HL-60/S4 treated with retinoic acid at 250 ng/mL for 4 days and 3 days (cell line): Measurements from ENCODE around the gene MTX1.

ENCODE experiments used
- in situ Hi-C: fragments of 300-500 bp; cut with MboI; formaldehyde crosslinking; loops from 2 replicates; pipeline ENCODE4 v1.7.0; 2022; ENCODE audit warnings: low sequenced_read_pairs

Gene MTX1

DNA sequence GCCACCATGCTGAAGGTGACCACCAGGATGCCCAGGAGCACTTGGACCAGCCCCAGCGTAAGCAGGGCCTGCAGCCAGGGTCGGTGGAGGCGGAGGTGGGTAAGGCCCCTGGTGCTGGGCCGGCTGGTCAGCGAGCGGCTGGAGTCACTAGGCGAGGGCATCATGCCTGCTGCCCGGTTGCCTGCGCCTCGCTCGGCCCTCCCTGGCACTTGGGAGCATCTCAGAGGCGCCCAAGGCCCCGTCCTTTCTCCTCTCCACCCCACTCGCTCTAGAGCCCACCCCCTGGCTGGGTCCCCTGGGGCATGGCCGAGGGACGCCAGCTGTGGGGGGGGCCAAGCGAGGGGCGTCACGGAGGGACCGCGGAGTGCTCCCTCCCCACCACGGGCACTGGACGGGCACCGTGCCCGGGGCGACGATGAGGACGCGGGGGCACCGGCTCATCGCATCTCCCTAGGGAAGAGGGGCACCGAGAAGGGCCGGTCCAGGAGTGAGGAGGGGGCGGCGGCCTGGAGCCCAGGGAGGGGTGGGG is 46.3 kb downstream of the MTX1 start:
- in situ Hi-C loops: loop anchor here (10.0 kb wide), 1 partner anchor 330 kb away; no protein-coding TSS in a partner anchor

DNA sequence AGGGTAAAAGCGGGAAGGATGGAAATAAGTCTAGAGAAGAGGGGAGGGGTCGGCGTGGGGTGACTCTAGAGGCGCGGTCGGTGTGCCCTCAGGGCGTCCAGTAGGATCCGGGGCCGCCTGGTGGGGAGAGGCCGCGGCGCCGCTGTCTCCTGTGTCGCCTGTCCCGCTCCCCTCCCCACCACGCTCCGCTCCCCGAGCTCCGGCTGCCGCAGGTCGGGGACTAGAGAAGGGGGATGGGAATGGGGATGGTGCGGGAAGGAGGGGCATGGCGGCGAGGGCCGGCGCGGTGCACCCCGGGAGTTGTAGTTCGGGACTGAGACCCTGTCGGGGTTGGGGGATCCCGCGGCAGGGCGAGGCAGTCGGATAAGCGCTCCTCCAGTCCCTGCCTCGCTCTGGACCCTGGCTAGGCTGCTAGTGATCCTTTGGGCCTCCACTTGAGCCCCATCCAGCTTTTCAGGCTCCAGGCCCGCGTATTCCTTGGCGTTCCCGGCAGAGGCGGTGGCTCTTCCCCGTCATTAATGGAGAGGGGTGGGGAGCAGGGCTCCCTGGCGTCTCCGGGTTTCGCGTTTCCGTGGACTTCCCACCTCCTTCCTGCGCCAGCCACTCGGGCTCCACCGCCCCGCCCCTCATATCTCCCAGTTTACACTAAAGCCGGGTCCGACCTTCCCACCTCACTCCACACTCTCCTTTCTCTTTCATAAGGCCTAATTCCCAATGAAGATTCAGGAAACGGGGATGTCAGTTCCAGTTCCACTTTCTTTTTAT is 46.9 kb downstream of the MTX1 start, which contains the start of gene ENTREP3:
ENTREP3 (minus strand) TSS at position 241 of the 765 bp plus-strand sequence. CDS start 606 bp downstream, outside the sequence.
- in situ Hi-C loops: loop anchor here (10.0 kb wide), 1 partner anchor 329 kb away; no protein-coding TSS in a partner anchor

DNA sequence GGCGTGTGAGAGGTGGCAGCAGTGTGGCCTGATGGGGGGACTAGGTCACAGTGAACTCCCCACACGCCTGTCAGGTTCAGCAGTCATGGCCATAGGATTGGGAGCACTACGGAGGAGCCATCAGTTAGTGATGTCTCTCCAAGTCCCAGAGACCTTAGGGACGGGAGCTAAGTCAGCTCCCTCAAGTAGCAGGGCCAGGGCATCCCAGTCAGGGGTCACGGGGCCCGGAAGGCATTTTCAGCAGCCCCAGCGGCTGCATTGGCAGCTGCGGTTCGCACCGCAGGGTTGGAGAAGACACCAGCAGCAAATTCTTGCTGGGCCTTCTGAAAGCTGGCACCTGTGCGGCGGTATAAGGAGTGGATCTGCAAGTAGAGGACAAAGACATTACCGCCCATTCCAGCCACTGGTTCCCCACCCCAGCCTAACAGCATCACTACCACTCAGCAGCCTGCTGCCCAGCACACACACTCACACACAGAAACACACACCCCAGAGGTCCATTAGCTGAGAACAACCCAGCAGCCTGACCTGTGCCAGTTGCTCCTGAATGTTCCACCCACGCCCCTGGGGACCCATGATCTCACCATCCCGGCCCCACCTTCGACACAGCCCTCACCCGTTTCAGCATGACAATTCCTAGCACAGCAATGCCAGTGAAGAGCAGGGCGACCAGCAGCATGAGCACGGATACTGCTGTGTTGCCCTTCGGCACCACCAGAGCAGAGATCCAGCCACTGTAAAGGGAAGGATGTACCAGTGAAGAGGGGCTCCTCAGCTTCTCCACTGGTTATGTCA is 47.8 kb downstream of the MTX1 start:
- in situ Hi-C loops: loop anchor here (10.0 kb wide), 1 partner anchor 329 kb away; no protein-coding TSS in a partner anchor

DNA sequence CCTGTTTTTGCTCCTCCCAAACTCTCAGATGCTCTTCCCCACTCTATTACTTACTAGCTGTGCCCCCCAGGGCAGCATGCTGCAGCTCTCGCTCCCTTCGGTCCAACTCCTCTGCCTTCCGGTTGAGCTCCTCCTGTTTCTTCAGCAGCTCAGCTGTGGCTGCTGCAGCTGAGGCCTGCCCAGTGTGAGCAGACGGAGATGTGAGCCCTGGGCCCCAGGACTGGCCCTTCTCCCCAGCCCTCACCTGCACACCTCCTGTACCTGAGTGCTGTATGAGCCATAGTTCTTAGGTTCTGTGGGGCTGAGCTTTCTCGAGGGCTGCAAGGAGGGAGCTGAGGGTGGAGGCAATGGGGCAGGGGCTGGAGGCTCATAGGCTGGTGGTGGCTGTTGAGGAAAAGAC is 51.8 kb downstream of the MTX1 start:
- in situ Hi-C loops: no loop called here

DNA sequence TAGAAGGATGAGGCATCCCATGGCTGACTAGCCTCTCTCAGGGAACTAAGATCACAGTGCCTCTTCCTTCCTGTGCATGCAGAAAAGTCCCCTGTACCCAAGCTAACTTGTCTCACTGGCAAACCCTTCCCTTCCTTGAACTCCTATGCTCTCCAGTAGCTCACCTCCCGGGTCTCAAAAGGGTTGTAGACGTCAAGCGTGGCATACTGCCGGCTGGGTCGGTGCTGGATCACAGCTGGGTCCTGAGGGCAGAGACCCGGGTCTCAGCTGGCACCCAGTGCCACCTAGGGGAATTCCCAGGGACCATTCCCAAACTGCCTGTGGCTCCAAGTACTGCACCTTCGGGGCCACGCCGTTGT is 53.0 kb downstream of the MTX1 start:
- in situ Hi-C loops: no loop called here

DNA sequence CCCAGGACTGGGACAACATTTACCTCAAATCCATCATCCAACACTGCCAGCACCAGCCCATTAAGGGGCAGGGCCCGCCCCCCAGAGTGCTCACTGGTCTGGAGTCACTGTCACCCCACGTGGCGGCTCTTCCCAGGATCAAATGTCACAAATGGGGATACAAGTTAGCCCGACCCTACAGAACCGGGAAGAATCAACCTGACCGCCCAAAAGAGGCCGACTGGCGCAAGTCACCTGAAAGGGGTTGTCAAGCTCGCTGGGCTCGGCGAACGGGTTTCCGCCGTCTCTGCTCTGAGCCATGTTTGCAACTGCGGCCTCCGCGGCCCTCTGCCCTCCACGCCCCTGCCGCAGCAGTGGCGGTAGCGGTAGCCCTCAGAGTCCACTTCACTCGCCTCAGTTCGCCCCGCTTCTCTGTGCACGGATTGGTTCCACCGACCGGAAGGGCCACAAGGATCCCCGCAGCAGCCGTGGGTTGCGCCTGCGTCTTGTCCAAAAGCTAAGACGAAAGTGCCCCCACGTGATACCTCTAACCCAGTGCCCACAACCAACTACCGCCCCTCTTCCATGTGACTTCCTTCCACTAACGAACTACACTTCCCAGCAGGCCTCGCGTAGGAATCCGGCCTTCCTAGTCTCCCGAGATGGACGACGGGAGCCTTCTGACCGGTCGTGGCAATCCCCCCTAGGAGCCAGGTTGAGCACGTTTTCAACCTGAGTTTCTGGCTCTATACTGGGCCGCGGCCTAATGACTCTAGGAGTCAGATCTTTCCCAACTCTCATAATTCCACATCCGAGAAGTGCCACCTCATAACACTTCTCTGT is 53.6 kb downstream of the MTX1 start, which contains the start of gene SCAMP3:
SCAMP3 (minus strand) TSS at position 509 of the 822 bp plus-strand sequence; CDS start at position 300, 209 bp downstream.
- in situ Hi-C loops: no loop called here

DNA sequence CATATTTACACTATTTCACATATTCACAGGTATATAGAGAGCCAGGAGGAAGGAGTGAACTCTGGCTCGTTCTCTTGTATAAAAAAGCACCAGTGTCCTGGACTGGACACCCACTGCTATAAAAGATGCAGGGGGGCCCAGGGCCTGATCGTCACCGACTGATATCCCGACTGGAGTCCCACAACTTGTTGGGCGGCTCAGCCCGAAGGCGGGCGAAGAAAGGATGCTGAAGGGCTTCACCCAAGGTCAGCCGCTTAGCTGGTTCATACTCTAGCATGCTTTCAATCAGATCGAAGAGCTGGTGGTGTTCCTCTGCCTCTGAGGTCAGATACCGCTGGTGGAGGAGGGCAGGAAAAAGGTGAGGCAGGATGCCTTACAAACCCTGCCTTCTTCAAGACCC is 54.6 kb downstream of the MTX1 start:
- in situ Hi-C loops: no loop called here
